Forelimb muscle (tissue), 1 donor: ENCODE data around the gene NDUFS3. TPM values are rescaled to one million over a fixed set of nuclear protein-coding genes. Genes with fewer than 3 reads are reported as not detected.

ENCODE experiments used
- DNase-seq: peaks from one replicate; pipeline ENCODE4 v3.0.0-alpha.2; 2013; ENCODE audit warnings: low read depth
- polyA plus RNA-seq: library from polyadenylated mRNA; unstranded; fragments of 120-200 nt; gene quantifications from one replicate; pipeline ENCODE4 v1.2.1, GENCODE V29; 2013; ENCODE audit not compliant: insufficient read length

The NDUFS3 gene
- polyA plus RNA-seq, 1 donor, result 95.7 TPM

- no peak for DNase-seq
Measured at GRCh38 chr11:47631473-47631872, 52.6 kb downstream of the NDUFS3 start.

Other genes starting within 250 kb of the NDUFS3 start
- gene MYBPC3, start 226.4 kb upstream of the NDUFS3 start, polyA plus RNA-seq, result 0.75 TPM
- 6.7 TPM for gene SPI1, start 200.5 kb upstream of the NDUFS3 start, polyA plus RNA-seq
- gene SLC39A13, start 170.5 kb upstream of the NDUFS3 start, polyA plus RNA-seq, result 35.3 TPM
- 123 TPM for gene PSMC3, start 152.6 kb upstream of the NDUFS3 start, polyA plus RNA-seq
- gene RAPSN, start 129.9 kb upstream of the NDUFS3 start, polyA plus RNA-seq, result 93.1 TPM
- gene CELF1, start 25.9 kb upstream of the NDUFS3 start, polyA plus RNA-seq, result 68.6 TPM
- gene PTPMT1, start 13.5 kb upstream of the NDUFS3 start, polyA plus RNA-seq, result 27.1 TPM
- gene KBTBD4, start 104 bp upstream of the NDUFS3 start, polyA plus RNA-seq, result 12.8 TPM
- 2.6 TPM for gene FAM180B, start 7.6 kb downstream of the NDUFS3 start, polyA plus RNA-seq
- gene C1QTNF4, start 15.3 kb downstream of the NDUFS3 start, polyA plus RNA-seq, result 9.1 TPM
- gene MTCH2, start 63.5 kb downstream of the NDUFS3 start, polyA plus RNA-seq, result 76.6 TPM
- gene AGBL2, start 136.3 kb downstream of the NDUFS3 start, polyA plus RNA-seq, result 0.47 TPM
- gene FNBP4, start 188.3 kb downstream of the NDUFS3 start, polyA plus RNA-seq, result 101 TPM